Tibial nerve (tissue), 4 donors: ENCODE data around the gene C1orf226. TPM values are rescaled to one million over a fixed set of nuclear protein-coding genes. Genes with fewer than 3 reads are reported as not detected.

Experiments
- DNase-seq, 2 donors: peaks; one replicate each; pipeline ENCODE4 v3.0.0-alpha.2; 2019; ENCODE audit warnings: low spot score in 2 of 2
- H3K27ac ChIP-seq, 4 donors: fragments of 200-600 bp; sonication (generic) in 3 of 4; one replicate each; pipeline ENCODE4 v1.5.1; 2017 to 2019; ENCODE audit warnings: mild to moderate bottlenecking in 1 of 4
- H3K27me3 ChIP-seq, 2 donors: fragments of 200-600 bp; sonication (generic) in 1 of 2; one replicate each; pipeline versions ENCODE4 v1.5.1 to v1.6.0; 2017 to 2019
- H3K36me3 ChIP-seq, 3 donors: fragments of 200-600 bp; sonication (generic); one replicate each; pipeline ENCODE4 v1.5.1; 2018 to 2019
- H3K4me1 ChIP-seq, 4 donors: fragments of 200-600 bp; sonication (generic) in 3 of 4; one replicate each; pipeline ENCODE4 v1.5.1; 2017 to 2019
- H3K4me3 ChIP-seq, 4 donors: fragments of 200-600 bp; sonication (generic) in 3 of 4; one replicate each; pipeline ENCODE4 v1.5.1; 2017 to 2019; ENCODE audit warnings: mild to moderate bottlenecking in 1 of 4, moderate library complexity in 1 of 4
- H3K9me3 ChIP-seq, 4 donors: fragments of 200-600 bp; sonication (generic) in 3 of 4; one replicate each; pipeline ENCODE4 v1.5.1; 2017 to 2019
- EP300 ChIP-seq, 2 donors: sonication (generic); formaldehyde crosslinking; IDR thresholded peaks; one replicate each; pipeline ENCODE4 v1.6.1; 2017; ENCODE audit warnings: antibody characterized with exemption in 2 of 2, mild to moderate bottlenecking in 1 of 2
- POLR2A ChIP-seq, 2 donors: fragments of 450-650 bp; IDR thresholded peaks; one replicate each; pipeline ENCODE4 v1.6.1; 2017; ENCODE audit warnings: antibody characterized with exemption in 2 of 2, mild to moderate bottlenecking in 2 of 2, moderate library complexity in 2 of 2
- WGBS, 2 donors: methylation state at CpG; one replicate each; pipeline ENCODE4 v1.1.5; 2018; 5-methylcytosine and 5-hydroxymethylcytosine counted together
- total RNA-seq, 4 donors: library from RNA; depleted of rRNA; stranded (reverse); fragments of >200 nt; gene quantifications; one replicate each; pipeline ENCODE4 v1.1.0, GENCODE V29; 2016
- TF ChIP-seq, protein P1 (sequence below), 5 experiments: fragments of 200-600 bp in 3 of 5; fragments of 450-650 bp in 2 of 5; sonication (generic) in 3 of 5; IDR thresholded peaks; one replicate each; pipeline ENCODE4 v1.5.1; 2016 to 2019; ENCODE audit warnings: antibody characterized with exemption in 5 of 5, mild to moderate bottlenecking in 3 of 5, moderate library complexity in 2 of 5

C1orf226 gene
- total RNA-seq, 4 donors from 2014 or later, result 2.9 to 8.0 (median 4.7) TPM

DNA sequence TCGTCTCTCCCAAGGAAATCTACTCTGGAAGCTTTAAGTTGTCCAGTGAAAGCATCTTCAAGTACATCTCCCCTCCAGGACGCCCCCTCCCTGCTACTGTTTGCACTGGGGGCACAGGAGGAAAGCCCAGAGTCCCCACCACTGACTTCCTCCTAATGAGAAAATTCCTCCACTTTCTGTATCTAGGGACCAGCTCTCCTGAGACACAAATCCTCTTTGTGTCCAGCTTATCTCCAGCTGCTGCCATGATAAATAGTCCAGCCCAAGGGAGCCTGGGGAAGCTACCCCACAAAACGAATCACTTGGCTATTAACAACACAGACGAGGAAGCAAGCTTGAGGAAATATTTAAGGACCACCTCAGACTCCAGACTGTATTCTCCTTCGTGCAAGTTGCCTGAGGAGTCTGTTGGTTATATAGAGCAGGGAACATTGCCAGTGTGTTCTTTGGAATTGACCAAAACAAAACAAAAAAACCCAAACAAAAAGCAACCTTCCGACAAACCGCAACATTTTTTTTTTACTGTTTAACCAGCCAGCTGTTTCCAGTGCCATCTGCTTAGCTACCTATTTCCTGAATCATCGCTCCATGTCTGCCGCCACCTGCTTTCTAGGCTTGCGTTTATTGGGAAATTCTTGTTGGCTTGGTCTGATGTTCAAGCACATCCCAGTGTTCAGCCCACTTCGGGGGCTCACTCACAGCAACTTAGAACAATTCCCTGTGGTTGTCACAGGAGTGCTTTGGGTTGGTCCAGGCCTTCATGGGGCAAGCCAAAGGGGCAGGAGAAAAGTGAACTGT, 7.7 kb downstream of the C1orf226 start:
- 50 to 54% methylated on average over 11 of the region's 11 CpGs for WGBS, 2 donors
- Histone ChIP-seq H3K27ac (peak overlapping the region in 1 of 4 donors; percentile 46), H3K27me3 (no peaks in the 10 kb centered on the region), H3K36me3 (peaks cover 0 to 5% (median 0%) of the 10 kb centered on the region in 3 donors), H3K9me3 (no peaks in the 10 kb centered on the region), H3K4me3 (no peak overlapping the region), H3K4me1 (peaks cover 0 to 28% (median 0%) of the 10 kb centered on the region in 4 donors)
- DNase-seq, result no peak
- TF ChIP-seq POLR2A (IDR thresholded peaks at IDR 0.05), result no peak
- no peak for TF ChIP-seq EP300 (IDR thresholded peaks at IDR 0.05)
- TF ChIP-seq, protein P1, sequence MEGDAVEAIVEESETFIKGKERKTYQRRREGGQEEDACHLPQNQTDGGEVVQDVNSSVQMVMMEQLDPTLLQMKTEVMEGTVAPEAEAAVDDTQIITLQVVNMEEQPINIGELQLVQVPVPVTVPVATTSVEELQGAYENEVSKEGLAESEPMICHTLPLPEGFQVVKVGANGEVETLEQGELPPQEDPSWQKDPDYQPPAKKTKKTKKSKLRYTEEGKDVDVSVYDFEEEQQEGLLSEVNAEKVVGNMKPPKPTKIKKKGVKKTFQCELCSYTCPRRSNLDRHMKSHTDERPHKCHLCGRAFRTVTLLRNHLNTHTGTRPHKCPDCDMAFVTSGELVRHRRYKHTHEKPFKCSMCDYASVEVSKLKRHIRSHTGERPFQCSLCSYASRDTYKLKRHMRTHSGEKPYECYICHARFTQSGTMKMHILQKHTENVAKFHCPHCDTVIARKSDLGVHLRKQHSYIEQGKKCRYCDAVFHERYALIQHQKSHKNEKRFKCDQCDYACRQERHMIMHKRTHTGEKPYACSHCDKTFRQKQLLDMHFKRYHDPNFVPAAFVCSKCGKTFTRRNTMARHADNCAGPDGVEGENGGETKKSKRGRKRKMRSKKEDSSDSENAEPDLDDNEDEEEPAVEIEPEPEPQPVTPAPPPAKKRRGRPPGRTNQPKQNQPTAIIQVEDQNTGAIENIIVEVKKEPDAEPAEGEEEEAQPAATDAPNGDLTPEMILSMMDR (IDR thresholded peaks at IDR 0.05), result no peak

DNA sequence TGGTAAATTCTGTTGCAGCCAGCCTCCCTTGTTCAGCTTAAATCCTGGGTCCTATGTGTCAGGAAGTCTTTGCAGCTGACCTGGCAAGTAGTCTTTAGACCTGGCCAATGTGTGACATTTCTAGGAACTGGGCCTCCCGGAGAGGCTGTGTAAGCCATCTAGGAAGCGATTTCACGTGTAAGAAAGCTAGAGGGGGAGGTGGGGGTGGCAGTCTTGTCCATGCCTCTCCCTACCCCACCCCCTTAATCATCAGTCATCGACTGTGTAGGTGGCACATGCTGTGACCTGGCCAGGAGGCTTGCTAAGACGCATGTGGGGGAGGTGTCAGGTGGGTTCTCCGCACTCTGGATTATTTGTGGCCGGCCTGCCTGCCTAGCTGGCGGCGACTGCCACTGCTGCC, 8.4 kb downstream of the C1orf226 start:
- no peak for DNase-seq
- no peak overlapping the region for H3K4me3 ChIP-seq
- no peak overlapping the region for H3K27ac ChIP-seq
- no peaks in the 10 kb centered on the region for H3K9me3 ChIP-seq
- H3K36me3 ChIP-seq, result peaks cover 0 to 5% (median 0%) of the 10 kb centered on the region in 3 donors
- no peak for TF ChIP-seq EP300 (IDR thresholded peaks at IDR 0.05)
- peaks cover 0 to 28% (median 0%) of the 10 kb centered on the region in 4 donors for H3K4me1 ChIP-seq
- 76 to 95% methylated on average over 7 to 9 of the region's 9 CpGs for WGBS, 2 donors
- H3K27me3 ChIP-seq, result no peaks in the 10 kb centered on the region

DNA sequence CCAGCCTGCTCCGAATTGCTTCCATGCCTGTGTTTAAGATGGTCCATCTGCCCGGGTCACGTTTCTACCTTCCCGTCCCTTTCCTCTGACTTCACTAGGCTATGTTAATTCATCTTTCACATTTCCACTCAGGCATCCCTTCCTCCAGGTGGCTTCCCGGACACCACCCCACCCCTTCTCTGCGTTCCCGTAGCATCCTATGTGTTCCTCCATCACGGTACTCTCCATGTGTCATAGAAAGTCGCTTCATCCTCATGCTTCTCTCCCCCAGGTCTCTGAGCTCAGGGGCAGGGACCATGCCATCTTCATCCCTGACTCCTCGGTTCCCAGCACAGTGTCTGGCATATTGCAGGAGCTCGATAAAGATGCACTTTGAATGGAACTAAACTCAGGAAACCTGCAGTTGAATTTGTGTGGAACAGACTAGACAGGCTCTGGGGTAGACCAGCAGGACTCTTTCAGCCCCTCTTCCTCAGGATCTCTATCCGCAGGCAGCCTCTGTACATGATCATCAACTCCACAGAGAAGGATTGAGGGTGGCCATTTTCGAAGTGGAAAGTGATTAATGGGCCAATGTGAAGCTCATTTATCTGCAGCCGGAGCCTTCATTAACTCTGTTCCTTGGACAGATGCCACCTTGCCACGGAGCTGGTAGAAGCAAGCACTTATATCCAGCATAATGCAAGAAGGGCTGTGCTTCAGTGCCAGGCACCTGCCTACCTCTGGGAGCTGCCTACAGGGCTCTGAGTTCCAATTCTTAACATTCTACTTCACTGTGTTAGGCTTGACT, 9.1 kb downstream of the C1orf226 start:
- no peaks in the 10 kb centered on the region for H3K36me3 ChIP-seq
- 80 to 81% methylated on average over 15 of the region's 15 CpGs for WGBS, 2 donors
- TF ChIP-seq POLR2A (IDR thresholded peaks at IDR 0.05), result no peak
- TF ChIP-seq EP300 (IDR thresholded peaks at IDR 0.05), result no peak
- TF ChIP-seq, protein P1 (IDR thresholded peaks at IDR 0.05), result no peak

DNA sequence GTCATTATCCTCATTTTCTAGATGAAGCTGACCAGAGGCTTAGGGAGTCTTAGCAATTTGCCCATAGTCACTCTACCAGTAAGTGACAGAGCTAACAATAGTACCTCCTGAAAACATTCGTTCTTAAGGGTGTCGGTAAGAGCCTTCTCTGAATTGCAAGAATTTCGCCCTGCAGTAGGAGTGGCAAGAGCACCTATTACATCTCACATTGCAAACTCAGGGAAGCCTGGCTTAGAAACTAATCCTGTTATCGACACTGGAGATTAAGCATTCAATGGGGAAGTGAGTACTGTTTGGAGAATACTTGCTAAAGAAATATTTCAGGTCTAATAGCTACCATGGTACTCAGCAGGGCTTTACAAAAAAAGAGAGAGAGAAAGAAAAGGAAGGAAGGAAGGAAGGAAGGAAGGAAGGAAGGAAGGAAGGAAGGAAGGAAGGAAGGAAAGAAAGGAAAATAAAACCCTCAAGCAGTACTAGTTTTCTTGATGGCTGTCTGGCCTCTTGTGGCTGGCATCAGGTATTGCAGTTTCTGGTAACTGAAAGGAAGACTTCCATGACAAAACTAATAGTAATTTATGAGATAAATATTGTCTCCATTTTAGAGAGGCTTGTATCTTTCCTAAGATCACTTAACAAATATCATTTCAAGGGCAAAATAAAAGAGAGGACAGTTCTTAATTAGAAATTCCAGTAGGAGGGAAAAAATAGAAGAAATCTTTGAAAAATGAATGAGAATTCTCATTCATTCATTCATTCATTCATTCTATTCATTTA, 10.4 kb downstream of the C1orf226 start:
- 46 to 57% methylated on average over 4 of the region's 4 CpGs for WGBS, 2 donors
- Histone ChIP-seq H3K27me3 (no peaks in the 10 kb centered on the region), H3K4me1 (peaks cover 0 to 28% (median 0%) of the 10 kb centered on the region in 4 donors), H3K27ac (no peak overlapping the region), H3K4me3 (no peak overlapping the region), H3K9me3 (no peaks in the 10 kb centered on the region), H3K36me3 (no peaks in the 10 kb centered on the region)
- no peak for DNase-seq
- TF ChIP-seq, protein P1 (IDR thresholded peaks at IDR 0.05), result peak; percentile 69 to 86 (median 80)
- no peak for TF ChIP-seq POLR2A (IDR thresholded peaks at IDR 0.05)
- TF ChIP-seq EP300 (IDR thresholded peaks at IDR 0.05), result no peak

More for the DNA sequence above, 9.1 kb downstream of the C1orf226 start:
- Histone ChIP-seq H3K27me3 (no peaks in the 10 kb centered on the region), H3K9me3 (no peaks in the 10 kb centered on the region), H3K4me3 (no peak overlapping the region), H3K4me1 (peaks cover 0 to 28% (median 0%) of the 10 kb centered on the region in 4 donors), H3K27ac (no peak overlapping the region)
- no peak for DNase-seq

DNA sequence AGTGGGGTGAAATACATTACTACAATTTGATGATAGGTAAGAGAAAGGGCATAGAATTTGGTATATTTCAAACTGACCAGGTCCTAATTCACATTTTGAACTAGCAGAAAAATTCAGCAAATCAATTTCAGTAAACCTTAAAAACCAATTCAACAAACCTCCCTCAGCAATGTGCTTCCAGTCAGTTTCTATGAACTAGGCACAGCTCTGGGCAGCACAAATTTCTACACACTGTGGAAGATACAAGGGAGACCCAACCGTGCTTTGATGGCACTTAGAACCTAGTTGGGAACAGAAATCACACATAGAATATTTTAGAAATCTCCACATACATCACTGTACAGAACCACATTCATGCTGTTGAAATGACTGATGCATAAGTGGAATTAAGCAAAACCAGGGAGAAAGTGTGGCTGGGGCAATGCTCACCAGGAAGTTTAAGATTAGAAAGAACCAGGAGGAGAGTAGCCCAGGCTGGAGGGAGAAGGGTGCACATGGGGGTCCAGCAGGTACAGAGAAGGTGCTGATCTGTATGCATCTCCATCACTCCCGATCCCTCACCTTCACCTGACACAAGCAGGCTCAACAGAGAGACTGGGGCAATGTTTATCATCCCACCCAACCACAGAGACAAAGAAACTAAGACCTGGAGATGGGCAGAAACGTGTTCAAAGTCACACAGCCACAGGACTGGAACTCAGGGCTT, 14.8 kb downstream of the C1orf226 start:
- Histone ChIP-seq H3K4me3 (no peak overlapping the region), H3K27ac (no peak overlapping the region), H3K27me3 (no peaks in the 10 kb centered on the region), H3K4me1 (peaks cover 0 to 6% (median 0%) of the 10 kb centered on the region in 4 donors), H3K9me3 (no peaks in the 10 kb centered on the region), H3K36me3 (no peaks in the 10 kb centered on the region)
- no peak for DNase-seq
- no peak for TF ChIP-seq POLR2A (IDR thresholded peaks at IDR 0.05)
- TF ChIP-seq EP300 (IDR thresholded peaks at IDR 0.05), result no peak
- TF ChIP-seq, protein P1 (IDR thresholded peaks at IDR 0.05), result no peak
- 84 to 88% methylated on average over 3 of the region's 3 CpGs for WGBS, 2 donors
